HG03457 (cell line): Measurements from ENCODE around the gene SCUBE3.

Experiments
- ATAC-seq: cut with Tn5 transposase; IDR thresholded peaks from one replicate; pipeline ENCODE4 v1.9.1; 2021; ENCODE audit warnings: moderate number of reproducible peaks; ENCODE audit not compliant: unreplicated experiment

SCUBE3 gene

DNA sequence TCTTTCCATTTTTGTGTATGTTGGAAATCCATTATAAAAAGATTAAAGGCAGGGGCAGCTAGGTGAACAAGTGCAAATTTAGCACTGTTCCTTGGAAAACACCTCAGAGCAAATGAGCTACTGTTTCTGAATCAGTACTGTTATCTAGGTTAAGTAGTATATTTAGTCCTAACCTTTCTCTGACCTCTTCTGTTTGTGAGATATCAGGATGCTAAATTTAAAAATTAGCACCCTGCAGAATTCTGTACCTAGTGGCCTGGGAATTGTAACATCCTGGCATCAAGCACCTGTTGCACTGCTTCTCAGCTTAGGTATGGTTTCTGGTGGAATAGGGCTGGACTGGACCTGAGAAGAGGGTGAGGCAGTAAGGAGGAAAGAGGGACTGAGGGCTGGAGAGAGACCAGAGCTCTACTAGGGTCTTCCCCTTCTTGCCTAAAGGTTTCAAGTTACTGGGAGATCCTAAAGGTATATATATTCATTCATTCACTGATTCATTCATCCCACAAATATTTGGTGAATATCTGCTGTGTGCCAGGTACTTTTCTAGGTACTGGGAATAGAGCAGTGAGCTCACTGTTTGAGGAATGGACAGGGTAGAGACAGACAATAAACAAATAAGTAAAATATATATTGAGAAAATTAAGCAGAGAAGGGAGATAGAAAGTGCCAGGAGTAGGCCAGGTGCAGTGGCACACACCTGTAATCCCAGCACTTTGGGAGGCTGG is 51.0 kb downstream of the SCUBE3 start:
- ATAC-seq: no peak

- ATAC-seq: no peak
Measured at GRCh38 chr6:35265523-35265922, 51.8 kb downstream of the SCUBE3 start.

DNA sequence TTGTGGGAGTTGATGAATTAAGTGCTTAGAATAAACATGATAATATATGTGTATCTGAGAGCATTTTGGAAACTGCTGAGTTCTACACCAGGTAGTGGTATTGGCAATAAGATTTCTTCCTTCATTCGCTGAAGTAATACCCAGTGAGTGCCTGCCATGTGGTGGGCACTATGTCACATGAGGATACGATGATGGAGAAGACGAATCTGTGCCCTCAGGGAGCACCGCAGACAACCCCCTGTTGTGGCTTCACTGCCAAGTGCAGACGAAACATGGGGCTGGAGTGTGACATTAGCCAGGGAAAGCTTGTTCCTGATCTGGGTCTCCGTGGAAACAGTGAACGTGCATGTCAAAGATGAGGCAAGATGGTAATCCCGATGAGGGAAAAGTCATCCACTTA is 53.7 kb downstream of the SCUBE3 start:
- ATAC-seq: no peak

DNA sequence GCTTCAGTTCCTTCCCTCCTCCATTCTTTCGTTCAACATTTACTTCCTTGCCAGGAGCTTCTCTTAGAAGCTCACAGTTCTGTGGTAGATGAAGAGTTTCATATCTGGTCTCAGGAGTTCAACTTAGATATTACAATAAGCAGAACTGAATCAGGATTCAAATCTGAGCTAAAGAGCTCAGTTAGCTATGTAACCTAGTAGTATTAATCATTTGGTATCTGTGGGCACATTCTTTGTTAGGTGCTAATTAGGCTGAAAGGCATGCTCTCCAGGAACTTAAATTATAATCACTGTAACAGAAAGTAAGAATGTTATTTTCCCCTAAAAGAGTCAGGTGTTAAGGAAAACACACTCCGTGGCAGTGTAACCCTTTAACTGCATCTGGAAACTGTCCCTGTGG is 54.1 kb downstream of the SCUBE3 start:
- ATAC-seq: no peak

- no peak for ATAC-seq
Measured at GRCh38 chr6:35272005-35272404, 58.2 kb downstream of the SCUBE3 start.

GRCh38 chr6:35273822-35274559 is 60.2 kb downstream of the SCUBE3 start:
- ATAC-seq: no peak

- ATAC-seq: no peak
Measured at GRCh38 chr6:35275744-35276260, 62.0 kb downstream of the SCUBE3 start.

- no peak for ATAC-seq
Measured at GRCh38 chr6:35278708-35279107, 65.0 kb downstream of the SCUBE3 start.

DNA sequence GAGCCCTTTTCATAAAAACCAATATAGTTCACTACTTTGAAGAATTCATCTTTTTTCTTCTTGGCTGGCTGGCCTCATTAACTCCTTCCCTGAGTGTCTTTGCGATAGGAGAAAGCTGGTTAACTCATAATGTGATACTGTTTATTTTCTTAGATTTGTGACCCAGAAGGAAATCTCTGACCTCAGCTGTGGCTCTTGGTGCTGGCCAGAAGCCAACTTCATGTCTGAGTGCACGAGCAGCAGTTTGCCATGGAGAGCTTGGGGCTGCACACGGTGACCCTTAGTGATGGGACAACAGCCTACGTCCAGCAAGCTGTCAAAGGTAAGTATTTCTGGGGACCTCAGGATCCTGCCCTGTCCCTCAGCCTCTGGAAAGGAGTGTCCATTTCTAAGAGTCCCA is 67.1 kb downstream of the SCUBE3 start:
- ATAC-seq: no peak

GRCh38 chr6:35282472-35282871 is 68.7 kb downstream of the SCUBE3 start:
- ATAC-seq: no peak

- ATAC-seq: no peak
Measured at GRCh38 chr6:35283361-35283760, 69.6 kb downstream of the SCUBE3 start.

GRCh38 chr6:35287671-35288396 is 74.1 kb downstream of the SCUBE3 start:
- ATAC-seq: no peak

DNA sequence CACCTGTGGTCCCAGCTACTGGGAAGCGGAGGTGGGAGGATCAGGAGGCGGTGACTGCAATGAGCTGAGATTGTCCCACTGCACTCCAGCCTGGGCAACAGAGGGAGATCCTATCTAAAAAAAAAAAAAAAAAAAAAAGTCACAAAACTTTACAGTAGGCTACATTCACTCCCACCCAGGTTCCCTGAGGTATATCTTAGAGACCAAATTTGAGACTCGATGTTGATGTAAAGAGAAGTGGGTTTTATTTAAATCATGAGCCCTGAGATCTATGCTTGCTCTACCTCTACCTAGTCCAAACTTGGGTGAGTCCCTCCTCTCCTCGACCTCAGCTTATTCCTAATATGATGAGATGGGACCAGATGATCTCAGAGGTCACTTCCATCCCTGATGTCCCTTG is 75.1 kb downstream of the SCUBE3 start:
- ATAC-seq: no peak

- ATAC-seq: no peak
Measured at GRCh38 chr6:35291491-35291890, 77.7 kb downstream of the SCUBE3 start.

- ATAC-seq: no peak
Measured at GRCh38 chr6:35292494-35292893, 78.7 kb downstream of the SCUBE3 start.

DNA sequence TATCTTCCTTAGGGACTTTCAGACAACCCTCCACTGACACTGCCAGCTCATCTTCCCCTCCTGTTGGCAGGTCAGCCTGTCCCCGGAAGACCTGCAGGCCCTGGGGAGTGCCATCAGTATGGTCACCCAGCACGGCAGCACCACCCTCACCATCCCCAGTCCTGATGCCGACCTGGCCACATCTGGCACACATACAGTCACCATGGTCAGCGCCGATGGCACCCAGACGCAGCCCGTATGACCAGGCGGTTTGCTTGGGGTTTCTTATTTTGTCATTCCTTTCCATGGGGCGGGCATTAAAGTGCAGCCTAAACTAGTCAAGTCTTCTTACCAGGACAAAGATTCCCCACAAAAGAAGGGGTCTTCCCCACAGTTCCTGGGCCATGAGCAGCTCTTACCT is 79.9 kb downstream of the SCUBE3 start:
- ATAC-seq: no peak

GRCh38 chr6:35294308-35294945 is 80.7 kb downstream of the SCUBE3 start:
- ATAC-seq: no peak

DNA sequence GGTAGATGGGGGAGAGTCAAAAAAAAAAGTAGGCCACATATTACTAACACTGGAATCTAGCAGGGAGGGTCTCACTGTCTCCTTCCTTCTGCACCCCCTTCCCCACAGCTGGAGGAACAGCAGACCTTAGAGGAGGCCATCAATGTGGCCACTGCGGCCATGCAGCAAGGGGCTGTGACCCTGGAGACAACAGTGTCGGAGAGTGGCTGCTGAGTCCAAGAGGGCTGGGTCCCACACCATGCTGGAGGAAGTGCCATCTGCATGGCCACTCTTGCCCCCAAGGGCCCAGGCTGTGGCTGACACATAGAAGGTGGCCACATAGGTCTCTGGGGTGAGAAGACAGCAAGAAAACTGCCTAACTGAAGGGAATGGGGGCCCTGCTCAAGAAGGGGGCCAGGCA is 81.3 kb downstream of the SCUBE3 start:
- ATAC-seq: no peak

- ATAC-seq: no peak
Measured at GRCh38 chr6:35295521-35296315, 82.0 kb downstream of the SCUBE3 start.

- ATAC-seq: no peak
Measured at GRCh38 chr6:35296931-35297600, 83.3 kb downstream of the SCUBE3 start.
